MCF 10A (cell line): ENCODE data around the gene NR4A1. TPM values are rescaled to one million over a fixed set of nuclear protein-coding genes. Genes with fewer than 3 reads are reported as not detected.

ENCODE experiments used
- BruUV-seq: library from RNA; stranded (reverse); fragments of 400-500 nt; replicated peaks from 2 replicates; lab custom pipeline; 2021; lab: Mats Ljungman, UMichigan
- CTCF ChIA-PET: fragments of 300-600 bp; sonication (Branson Sonifier 250); formaldehyde crosslinking; extraction: SDS; loops from one replicate; lab custom pipeline; 2021; ENCODE audit warnings: antibody characterized with exemption, inconsistent platforms; lab: Yijun Ruan, JAX
- POLR2A ChIA-PET: fragments of 300-600, 350-650 bp; sonication (Branson Sonifier 250); formaldehyde crosslinking; extraction: SDS; loops from one replicate; lab custom pipeline; 2020; ENCODE audit warnings: antibody characterized with exemption, inconsistent platforms; lab: Yijun Ruan, JAX
- DNase-seq: peaks from one replicate; pipeline ENCODE4 v3.0.0-alpha.2; 2018; ENCODE audit not compliant: unreplicated experiment
- H3K27ac Mint-ChIP-seq: one replicate; pipeline ENCODE4 v1.8.0; 2022; ENCODE audit warnings: mild to moderate bottlenecking, low read depth, mixed read lengths; ENCODE audit not compliant: unreplicated experiment
- H3K27me3 Mint-ChIP-seq: one replicate; pipeline ENCODE4 v1.8.0; 2022; ENCODE audit warnings: mixed read lengths; ENCODE audit not compliant: insufficient read depth, unreplicated experiment
- H3K36me3 Mint-ChIP-seq: one replicate; pipeline ENCODE4 v1.8.0; 2022; ENCODE audit warnings: mild to moderate bottlenecking, moderate library complexity, mixed read lengths; ENCODE audit not compliant: insufficient read depth, unreplicated experiment
- H3K4me1 Mint-ChIP-seq: one replicate; pipeline ENCODE4 v1.8.0; 2022; ENCODE audit warnings: mixed read lengths; ENCODE audit not compliant: insufficient read depth, unreplicated experiment
- H3K4me3 Mint-ChIP-seq: one replicate; pipeline ENCODE4 v1.8.0; 2022; ENCODE audit warnings: mild to moderate bottlenecking, moderate library complexity, mixed read lengths; ENCODE audit not compliant: unreplicated experiment
- H3K9me3 Mint-ChIP-seq: one replicate; pipeline ENCODE4 v1.8.0; 2022; ENCODE audit warnings: mixed read lengths; ENCODE audit not compliant: unreplicated experiment
- CTCF ChIP-seq: fragments of 200-600 bp; IDR thresholded peaks from one replicate; pipeline ENCODE4 v1.8.0; 2022; ENCODE audit warnings: antibody characterized with exemption, mild to moderate bottlenecking; ENCODE audit not compliant: unreplicated experiment
- intact Hi-C: fragments of 100-400 bp; cut with micrococcal nuclease; formaldehyde crosslinking; loops from 2 replicates; pipeline ENCODE4 v1.14.1; 2022
- total RNA-seq: library from RNA; stranded (reverse); gene quantifications from 2 replicates; pipeline ENCODE4 v1.2.3, GENCODE V29; 2022

NR4A1 gene
- total RNA-seq, 1 experiment from 2014 or later, result 2.9 TPM

DNA sequence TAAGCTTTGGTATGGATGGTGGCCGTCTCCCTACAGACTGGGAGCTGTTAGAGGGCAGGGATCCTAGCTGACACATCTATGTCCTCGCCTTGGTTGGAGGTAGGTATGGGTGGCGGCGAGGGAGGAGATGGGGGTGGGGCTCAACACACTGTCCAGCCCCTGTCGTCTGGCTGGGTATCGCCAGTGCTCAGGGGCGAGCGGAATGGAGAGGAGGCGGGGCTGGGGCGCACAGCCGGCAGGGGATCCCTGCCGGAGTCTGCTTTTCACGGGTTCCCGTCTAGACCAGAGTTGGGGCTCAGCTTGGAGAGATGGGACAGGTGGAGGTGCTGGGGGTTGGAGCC, 28.4 kb upstream of the NR4A1 start:
- peak overlapping the region; percentile 78 for H3K4me3 Mint-ChIP-seq
- intact Hi-C loops, result loop anchor here (1.0 kb wide), 1 partner anchor 19 kb away; no protein-coding TSS in a partner anchor
- no peaks in the 10 kb centered on the region for H3K9me3 Mint-ChIP-seq
- H3K27me3 Mint-ChIP-seq, result peaks cover 14% of the 10 kb centered on the region
- no peak for TF ChIP-seq CTCF
- no peak for DNase-seq
- no peaks in the 10 kb centered on the region for H3K36me3 Mint-ChIP-seq
- peaks cover 11% of the 10 kb centered on the region for H3K4me1 Mint-ChIP-seq
- CTCF ChIA-PET, result interaction anchor here (0.6 to 17.1 kb wide), 18 partner anchors 10 to 263 kb away, joined by 3 to 560 read pairs (median 5); partner anchors contain the start of genes ATG101 and SMIM41
- BruUV-seq, result no TSS peak
- POLR2A ChIA-PET, result interaction anchor here (0.7 to 1.8 kb wide), 6 partner anchors 10 to 60 kb away, joined by 3 to 7 read pairs (median 6); partner anchors contain the start of genes ATG101 and NR4A1
- no peak overlapping the region for H3K27ac Mint-ChIP-seq

DNA sequence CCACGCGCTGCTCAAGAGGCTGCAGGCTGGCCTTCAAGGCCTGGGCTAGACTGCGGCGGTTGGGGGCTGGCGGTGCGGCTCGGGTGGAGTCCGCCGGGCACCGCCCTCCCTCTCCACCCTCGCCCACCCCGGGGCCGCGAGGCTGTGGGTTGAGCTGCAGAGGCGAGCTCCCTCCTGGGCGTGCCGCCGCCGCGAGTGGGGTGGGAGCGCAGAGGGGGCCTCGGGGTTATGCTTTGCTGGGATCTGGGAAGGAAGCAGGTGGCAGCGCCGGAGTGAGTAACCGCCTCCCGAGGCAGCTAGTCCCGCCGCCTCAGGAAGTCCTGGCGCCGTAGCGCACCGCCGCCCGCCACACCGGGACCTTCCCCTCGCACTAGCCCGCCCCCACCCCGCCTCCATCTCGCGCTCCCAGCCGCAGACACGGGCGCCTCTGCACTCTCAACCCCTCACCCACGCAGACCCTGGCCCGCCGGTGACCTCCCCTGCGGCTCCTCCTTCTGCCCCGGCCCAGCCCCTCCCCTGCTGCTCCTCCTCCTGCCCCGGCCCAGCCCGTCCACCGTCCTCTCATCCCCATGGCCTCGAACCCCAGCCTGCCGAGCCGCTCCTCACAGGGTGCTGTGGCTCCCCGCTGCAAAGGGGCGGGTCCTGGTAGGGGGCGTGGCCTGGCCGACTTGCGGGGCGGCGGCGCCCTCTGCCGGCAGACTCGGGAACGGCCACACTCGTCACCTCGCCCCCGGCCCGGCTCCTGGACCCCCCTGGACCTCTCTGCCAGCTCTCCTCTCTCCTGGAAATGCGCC, 27.9 kb upstream of the NR4A1 start:
- Mint-ChIP-seq H3K27ac (peak overlapping the region; percentile 23), H3K4me3 (peak overlapping the region; percentile 78), H3K4me1 (peaks cover 11% of the 10 kb centered on the region), H3K27me3 (peaks cover 12% of the 10 kb centered on the region), H3K36me3 (no peaks in the 10 kb centered on the region), H3K9me3 (no peaks in the 10 kb centered on the region)
- intact Hi-C loops, result loop anchor here (1.0 kb wide), 1 partner anchor 19 kb away; no protein-coding TSS in a partner anchor
- DNase-seq, result peak; percentile 64
- CTCF ChIA-PET, result interaction anchor here (0.6 to 17.1 kb wide), 20 partner anchors 10 to 555 kb away, joined by 3 to 560 read pairs (median 4); partner anchors contain the start of genes ATG101 and SMIM41
- no TSS peak for BruUV-seq
- POLR2A ChIA-PET, result interaction anchor here (0.7 to 1.8 kb wide), 6 partner anchors 9 to 48 kb away, joined by 3 to 7 read pairs (median 6); partner anchors contain the start of genes ATG101 and NR4A1
- TF ChIP-seq CTCF, result peak; percentile 86

GRCh38 chr12:52023976-52024688, 27.1 kb upstream of the NR4A1 start:
- H3K4me1 Mint-ChIP-seq, result peaks cover 11% of the 10 kb centered on the region
- H3K9me3 Mint-ChIP-seq, result no peaks in the 10 kb centered on the region
- H3K27ac Mint-ChIP-seq, result peak overlapping the region; percentile 23
- H3K4me3 Mint-ChIP-seq, result peak overlapping the region; percentile 78
- peaks cover 12% of the 10 kb centered on the region for H3K27me3 Mint-ChIP-seq
- no peak for TF ChIP-seq CTCF
- intact Hi-C loops, result loop anchor here (1.0 to 2.0 kb wide), 2 partner anchors 20 to 129 kb away; no protein-coding TSS in a partner anchor
- no TSS peak for BruUV-seq
- DNase-seq, result no peak
- H3K36me3 Mint-ChIP-seq, result no peaks in the 10 kb centered on the region
- POLR2A ChIA-PET, result interaction anchor here (1.5 to 2.0 kb wide), 4 partner anchors 8 to 47 kb away, joined by 5 to 7 read pairs (median 6); no protein-coding TSS in a partner anchor
- CTCF ChIA-PET, result interaction anchor here (0.5 to 17.1 kb wide), 23 partner anchors 9 to 555 kb away, joined by 3 to 560 read pairs (median 6); partner anchors contain the start of genes ATG101 and SMIM41
